H4 (cell line): ENCODE data around the gene ITCH. TPM values are rescaled to one million over a fixed set of nuclear protein-coding genes. Genes with fewer than 3 reads are reported as not detected.
"Not testable (repeated sequence)": the region's sequence is repeated elsewhere in the genome, so short reads cannot be mapped to it uniquely, and the experiment has no call there.

Experiments used
- DNase-seq: peaks from one replicate; pipeline ENCODE4 v3.0.0-alpha.2; 2015; ENCODE audit warnings: low spot score
- total RNA-seq: library from RNA; depleted of rRNA; stranded (reverse); fragments of >200 nt; shearing (Covaris generic); gene quantifications from 2 replicates; pipeline ENCODE4 v1.2.3, GENCODE V29; 2014

ITCH gene
- total RNA-seq, 1 experiment from 2014 or later: 32.5 TPM

DNA sequence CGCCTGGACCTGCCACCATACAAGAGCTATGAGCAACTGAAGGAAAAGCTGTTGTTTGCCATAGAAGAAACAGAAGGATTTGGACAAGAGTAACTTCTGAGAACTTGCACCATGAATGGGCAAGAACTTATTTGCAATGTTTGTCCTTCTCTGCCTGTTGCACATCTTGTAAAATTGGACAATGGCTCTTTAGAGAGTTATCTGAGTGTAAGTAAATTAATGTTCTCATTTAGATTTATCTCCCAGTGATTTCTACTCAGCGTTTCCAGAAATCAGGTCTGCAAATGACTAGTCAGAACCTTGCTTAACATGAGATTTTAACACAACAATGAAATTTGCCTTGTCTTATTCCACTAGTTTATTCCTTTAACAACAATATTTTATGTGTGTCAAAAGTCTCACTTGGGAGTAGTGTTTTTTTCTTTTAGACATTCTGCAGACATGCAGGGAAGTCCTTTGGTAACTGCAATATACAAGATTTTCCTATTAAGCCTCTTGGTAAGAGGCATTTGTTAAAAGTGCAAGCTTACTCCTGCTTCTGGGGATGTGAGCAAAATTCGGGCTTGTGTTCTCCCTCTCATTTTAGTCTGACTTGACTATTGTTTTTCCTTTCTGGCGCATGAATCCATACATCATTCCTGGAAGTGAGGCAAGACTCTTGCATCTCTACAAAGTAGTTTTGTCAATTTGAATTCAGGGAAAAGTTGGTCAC lies 144.8 kb downstream of the ITCH start:
- no peak for DNase-seq

DNA sequence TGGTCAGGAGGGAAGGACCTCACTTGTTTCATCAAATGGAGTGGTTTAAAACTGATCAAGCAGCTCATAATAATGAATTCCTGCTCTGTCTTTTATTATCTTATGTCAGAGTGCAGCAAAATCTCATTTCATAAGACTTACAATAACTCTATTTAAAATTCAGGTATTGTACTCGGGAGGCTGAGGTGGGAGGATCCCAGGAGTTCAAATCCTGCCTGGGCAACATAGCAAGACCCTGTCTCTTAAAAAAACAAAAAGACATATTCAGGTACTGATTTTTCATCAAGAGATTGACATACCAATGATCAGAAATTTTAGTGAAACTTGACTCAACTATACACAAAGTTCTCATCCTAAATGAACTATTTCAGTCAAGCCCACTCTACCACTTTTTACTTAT lies 147.5 kb downstream of the ITCH start:
- no peak for DNase-seq

DNA sequence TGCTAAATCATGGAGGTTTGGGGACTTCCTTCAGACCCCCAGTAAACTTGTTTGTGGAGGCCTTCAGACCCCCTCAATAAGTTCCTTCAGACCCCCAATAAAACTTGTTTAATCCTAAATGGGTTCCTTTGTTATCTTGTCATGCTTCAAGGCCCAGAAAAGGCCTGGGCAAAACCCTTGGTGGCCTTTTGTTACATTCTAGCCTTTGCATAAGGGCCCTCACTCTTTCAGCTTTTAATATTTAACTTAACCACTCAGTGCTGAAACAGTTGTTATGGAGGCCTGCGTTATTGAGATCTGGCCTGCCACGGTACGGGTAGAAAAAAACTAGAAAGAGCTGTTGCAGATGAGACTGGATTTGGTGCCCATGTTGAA lies 148.8 kb downstream of the ITCH start:
- no peak for DNase-seq

- no peak for DNase-seq
Observed at GRCh38 chr20:34512266-34512954, 149.3 kb downstream of the ITCH start.

GRCh38 chr20:34512955-34513419 lies 149.9 kb downstream of the ITCH start:
- DNase-seq: no peak

DNA sequence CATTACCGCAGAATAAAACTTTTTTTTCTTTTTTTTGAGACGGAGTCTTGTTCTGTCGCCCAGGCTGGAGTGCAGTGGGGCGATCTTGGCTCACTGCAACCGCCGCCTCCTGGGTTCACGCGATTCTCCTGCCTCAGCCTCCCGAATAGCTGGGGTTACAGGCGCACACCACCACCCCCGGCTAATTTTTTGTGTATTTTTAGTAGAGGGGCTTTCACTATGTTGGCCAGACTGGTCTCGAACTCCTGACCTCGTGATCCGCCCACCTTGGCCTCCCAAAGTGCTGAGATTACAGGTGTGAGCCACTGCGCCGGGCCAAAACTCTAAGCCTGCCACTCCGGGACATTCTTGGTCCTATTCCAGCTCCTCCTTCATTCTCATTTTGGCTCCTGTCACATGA lies 151.0 kb downstream of the ITCH start:
- not testable (repeated sequence) for DNase-seq

GRCh38 chr20:34514897-34515483 lies 151.9 kb downstream of the ITCH start:
- no peak for DNase-seq

DNA sequence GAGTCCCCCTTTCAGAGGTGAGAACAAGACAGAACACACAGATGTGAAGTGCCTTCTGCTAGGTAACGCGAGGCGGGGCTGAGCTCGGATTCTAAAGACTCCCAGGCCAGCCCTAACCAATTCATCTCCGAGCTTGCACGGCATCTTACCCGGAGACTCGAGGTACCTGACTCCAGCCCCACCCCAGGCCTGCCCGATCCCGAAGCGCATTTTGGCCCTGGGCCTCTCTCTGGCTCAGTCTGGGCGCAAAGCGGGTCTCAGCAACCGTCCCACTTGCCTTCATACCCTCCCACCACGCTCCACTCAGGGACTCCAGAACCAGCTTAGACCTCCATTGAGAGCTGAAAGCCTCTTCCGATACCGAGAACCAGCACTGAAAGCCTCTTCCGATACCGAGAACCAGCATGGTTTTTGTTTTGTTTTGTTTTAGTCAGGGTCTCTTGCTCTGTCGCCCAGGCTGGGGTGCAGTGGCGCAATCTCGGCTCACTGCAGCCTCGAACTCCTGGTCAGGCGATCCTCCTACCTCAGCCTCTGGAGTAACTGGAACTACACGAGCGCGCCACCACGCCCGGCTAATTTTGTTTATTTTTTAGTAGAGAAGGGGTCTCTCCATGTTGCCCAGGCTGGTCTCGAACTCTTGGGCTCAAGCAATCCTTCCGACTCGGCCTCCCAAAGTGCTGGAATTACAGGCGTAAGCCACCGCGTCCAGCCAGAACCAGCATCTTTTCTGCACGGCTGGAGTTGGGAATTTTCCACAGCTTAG lies 152.6 kb downstream of the ITCH start:
- peak; percentile 55 for DNase-seq

DNA sequence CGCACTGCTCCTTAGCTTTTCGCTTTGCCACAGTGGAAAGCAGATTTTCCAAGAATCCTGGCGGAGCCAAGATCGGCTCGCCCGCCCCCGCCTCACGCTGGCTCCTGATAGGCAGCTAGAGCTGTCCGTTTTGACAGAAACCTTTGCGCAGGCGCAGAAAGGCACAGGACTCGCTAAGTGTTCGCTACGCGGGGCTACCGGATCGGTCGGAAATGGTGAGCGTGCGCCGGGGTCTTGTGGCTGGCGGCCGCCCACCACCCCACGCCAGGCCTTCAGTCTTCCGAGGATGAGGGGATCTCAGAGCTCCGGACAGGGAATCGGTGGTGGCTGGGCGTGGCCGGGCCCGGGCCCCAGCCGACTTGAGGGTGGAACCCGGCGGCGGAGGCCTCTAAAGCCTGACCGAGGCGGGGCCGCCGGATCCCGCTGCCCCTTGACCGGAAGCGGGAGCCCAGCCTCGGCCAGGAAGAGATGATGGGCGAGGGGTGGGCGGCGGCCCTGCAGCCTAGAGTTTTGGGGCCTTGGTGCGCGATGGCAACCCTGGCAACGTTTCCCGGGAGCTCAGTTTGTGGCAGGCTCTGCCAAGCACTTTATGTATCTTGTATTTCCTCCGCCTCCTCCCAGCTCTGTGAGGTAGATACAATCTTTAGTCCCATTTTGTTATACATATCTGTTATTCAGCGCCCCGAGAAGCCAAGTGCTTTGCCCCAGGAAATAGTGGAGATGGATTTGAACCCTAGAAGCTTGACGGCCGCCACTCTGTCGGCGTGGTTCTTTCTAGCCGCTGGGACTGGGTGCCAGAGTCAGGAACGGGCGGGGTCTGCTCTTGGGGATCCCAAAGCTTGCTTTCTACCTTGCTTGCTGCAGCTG lies 153.4 kb downstream of the ITCH start, which contains the start of gene DYNLRB1:
TSS of gene DYNLRB1 (plus strand) at position 176 of the 867 bp plus-strand sequence. CDS start at position 213, 37 bp downstream.
- peak; percentile 93 for DNase-seq

- no peak for DNase-seq
Observed at GRCh38 chr20:34517114-34517505, 154.0 kb downstream of the ITCH start.

GRCh38 chr20:34518863-34519262 lies 155.8 kb downstream of the ITCH start:
- not testable (repeated sequence) for DNase-seq

DNA sequence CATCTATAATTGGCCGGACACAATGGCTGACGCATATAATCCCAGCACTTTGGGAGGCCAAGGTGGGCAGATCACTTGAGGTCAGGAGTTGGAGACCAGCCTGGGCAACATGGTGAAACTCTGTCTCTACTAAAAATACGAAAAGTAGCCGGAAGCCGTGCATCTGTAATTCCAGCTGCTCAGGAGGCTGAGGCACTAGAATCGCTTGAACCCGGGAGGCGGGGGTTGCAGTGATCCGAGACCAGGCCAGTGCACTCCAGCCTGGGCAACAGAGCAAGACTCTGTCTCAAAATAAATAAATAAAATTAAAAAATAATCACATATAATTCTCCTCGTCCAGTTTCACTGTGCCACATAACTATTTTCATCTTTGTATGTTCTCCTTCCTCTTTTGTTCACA lies 156.8 kb downstream of the ITCH start:
- not testable (repeated sequence) for DNase-seq

GRCh38 chr20:34522969-34523871 lies 160.1 kb downstream of the ITCH start:
- DNase-seq: peak; percentile 52

DNA sequence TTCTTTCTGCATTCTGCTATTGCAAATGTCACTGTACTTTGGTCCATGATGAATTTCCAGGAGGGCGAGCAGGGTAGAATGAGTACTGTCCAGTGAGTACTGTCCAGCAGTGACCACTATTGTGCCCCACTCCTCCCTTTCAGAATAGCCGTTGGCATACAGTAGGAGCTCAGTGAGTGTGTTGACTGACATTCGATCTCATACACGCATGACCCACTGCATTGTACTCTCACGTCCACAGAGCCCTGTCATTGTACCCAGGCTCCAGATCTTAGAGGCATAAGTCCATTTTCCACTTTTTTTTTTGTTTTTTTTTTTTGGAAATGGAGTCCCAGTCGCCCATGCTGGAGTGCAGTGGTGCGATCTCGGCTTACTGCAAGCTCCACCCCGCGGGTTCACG lies 161.4 kb downstream of the ITCH start:
- no peak for DNase-seq

DNA sequence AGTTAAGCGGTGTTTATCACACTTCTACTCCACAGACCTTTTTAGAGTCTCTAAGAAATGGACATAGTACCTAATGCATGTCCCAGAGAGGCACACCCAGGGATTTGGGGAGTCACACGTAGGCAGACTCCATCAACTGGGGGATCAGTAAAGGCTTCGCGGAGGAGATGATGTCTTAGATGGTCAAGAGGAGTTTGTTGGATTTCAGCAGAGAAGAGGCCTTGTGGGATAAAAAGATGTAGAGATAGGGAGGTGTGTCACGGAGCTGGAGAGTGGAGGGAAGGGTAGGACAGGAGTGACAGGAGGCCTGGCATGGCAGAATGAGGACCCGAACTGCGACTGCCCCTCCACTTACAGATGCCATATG lies 162.3 kb downstream of the ITCH start:
- no peak for DNase-seq

GRCh38 chr20:34525709-34526416 lies 162.8 kb downstream of the ITCH start:
- DNase-seq: peak; percentile 98

- no peak for DNase-seq
Observed at GRCh38 chr20:34526466-34526865, 163.4 kb downstream of the ITCH start.

DNA sequence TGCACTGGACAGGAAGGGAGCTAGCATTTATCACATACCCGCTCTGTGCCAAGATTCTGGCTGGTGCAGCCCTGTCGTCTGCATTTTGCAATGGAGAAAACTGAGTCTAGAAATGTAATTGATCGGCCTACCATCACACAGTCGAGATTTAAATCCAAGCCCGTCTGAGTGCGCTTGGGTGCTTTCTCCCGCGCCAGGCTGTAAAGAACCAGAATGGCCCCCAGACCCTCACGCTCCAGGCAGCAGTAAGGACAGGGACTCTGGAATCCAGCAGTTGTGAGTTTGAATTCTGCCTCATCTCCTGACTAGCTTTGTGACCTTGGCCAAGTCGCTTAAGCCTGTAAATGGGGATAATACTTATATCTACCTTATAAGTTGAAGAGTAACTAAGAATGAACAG lies 163.9 kb downstream of the ITCH start:
- DNase-seq: no peak

- peak; percentile 54 for DNase-seq
Observed at GRCh38 chr20:34528921-34529297, 165.8 kb downstream of the ITCH start.

GRCh38 chr20:34529742-34530141 lies 166.7 kb downstream of the ITCH start:
- no peak for DNase-seq
